GM19023 (cell line): ENCODE results near the gene UBR4.

ENCODE experiments used
- ATAC-seq: cut with Tn5 transposase; IDR thresholded peaks from one replicate; pipeline ENCODE4 v1.9.1; 2021; ENCODE audit warnings: mild to moderate bottlenecking, moderate library complexity; ENCODE audit not compliant: unreplicated experiment

The UBR4 gene

GRCh38 chr1:19096990-19097389 is 113.1 kb downstream of the UBR4 start:
- ATAC-seq: no peak

DNA sequence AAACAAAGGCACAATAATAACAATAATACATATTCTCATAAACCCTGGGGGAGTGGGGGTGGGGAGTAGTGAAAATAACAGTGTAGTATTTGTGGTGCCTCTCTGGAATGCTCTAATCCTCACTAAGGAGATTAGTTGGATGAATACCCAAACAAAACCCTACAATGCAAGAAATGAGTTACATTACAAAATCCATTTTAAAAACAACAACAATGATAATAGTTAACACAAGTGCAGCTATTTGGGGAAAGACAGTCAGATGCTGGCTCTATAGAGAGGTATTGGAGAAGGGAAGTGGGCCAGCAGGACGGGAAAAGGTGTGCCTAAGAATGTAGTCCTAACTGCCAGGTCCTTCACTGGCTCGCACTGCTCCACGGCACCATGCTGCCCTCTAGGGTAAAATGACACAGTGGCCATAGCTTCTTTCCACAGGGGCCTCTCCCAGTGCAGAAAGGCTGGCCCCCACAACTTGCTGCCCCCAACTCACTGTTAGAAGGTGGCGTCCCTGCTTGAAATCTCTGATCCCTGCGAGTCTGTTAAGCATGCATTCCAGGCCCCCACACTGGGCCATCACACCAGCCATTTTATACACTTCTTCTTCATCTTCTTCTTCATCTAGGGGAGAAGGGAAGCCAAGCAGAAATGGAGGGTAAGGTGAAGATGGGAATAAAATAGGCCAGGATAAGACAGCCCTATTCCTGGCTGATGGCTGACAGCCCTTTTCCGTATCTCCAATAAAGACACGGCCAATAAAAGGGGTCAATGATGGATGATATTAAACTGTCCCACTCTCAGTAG is 113.8 kb downstream of the UBR4 start:
- ATAC-seq: no peak

DNA sequence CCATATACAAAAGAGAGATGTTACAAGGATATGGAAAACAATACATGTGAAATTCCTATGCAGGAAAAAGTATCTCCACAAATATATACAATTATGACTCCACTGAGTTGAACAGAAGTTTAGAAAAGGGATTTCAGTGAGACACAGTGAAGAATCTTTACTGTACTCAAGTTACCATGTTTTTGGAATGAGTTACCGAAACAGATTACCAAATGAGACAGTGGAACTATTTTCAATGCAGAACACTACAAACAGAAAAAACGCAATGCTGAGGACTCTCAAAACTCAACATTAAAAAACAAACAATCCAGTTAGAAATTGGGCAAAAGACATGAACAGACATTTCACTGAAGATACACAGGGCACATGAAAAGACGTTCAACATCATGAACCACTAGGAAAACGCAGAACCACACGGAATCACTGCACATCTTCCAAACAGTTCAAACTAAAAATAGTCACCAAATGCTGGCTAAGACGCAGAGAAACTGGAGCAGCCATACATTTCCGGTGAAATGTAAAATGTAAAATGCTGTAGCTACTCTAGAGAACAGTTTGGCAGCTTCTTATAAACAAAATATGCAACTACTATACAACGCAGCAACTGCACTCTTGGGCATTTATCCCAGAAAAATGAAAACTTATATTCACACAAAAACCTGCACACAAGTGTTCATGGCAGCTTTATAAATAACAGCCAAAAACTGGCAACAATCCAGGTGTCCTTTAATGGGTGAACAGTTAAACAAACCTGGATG is 118.7 kb downstream of the UBR4 start:
- no peak for ATAC-seq

GRCh38 chr1:19089524-19089923 is 120.5 kb downstream of the UBR4 start:
- ATAC-seq: no peak

DNA sequence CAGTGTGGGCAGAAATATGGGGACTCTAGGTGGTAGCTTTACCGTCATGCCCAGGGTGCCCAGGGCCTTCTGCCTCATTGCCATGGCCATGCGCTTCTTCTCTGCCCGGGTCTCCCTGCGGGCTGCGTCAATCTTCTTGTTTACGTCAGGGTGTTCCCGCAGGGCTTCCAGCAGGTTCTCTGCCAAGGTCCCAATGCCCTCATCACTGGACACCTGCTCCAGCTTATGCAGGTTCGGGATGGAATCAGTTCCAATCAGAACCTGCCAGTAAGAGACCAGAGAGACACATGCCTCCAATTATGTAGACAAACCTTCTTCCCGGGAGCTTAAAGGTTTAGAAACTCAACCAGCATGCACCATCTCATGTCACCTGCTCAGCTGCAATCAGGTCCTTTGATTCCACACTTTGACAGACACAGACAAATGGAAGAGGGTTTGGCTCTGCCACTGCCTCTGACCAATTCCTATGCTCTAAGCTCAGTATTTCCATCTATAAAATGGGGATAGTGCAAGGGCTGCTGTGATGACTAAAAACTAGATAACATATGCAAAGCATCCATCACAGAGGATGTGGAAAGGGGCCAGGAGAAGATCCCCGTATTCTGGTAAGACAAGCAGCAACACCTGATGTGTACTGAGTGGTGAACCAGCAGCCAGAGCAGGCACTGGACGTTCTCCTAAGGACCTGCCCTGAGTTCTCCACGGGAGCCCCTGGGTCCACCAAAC is 121.2 kb downstream of the UBR4 start:
- no peak for ATAC-seq

DNA sequence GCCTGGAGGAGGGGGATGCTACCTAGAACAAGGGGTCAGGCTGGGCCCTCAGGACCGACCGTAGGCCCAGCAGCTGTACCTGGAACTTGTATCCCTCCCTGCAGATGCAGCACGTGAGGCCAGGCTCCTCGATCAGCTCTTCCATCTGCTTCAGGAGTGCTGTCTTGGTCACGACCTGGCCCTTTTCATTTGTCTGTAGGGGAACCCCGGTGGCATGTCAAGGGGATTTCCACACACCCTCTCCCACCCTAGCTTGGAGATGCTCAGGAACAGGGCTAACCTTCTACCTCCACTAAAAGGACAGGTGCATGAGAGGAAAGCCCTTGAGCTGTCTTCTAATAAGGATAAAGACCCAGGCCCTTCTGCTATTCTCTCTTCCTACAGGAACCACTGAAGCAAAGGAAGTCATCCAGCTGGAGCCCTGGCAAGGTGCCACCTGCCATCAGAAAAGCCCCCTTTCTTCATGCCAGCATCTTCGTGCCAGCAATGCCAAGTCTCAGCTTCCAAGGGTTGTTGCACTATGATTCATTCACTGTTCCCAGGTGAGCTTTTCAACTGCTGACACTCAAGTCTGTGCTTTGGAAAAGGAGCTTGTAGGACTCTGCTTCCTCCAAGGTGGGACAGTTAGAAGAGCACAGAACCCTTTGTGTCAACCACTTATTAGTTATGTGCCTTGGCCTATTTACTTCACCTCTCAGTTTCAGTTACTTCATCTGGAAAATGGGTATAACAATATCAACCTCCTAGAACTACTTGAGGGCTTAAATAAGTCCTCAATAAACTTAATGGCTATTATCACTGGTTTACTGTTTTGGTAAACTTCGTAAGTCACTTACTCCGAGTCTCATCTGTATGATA is 122.1 kb downstream of the UBR4 start:
- no peak for ATAC-seq

DNA sequence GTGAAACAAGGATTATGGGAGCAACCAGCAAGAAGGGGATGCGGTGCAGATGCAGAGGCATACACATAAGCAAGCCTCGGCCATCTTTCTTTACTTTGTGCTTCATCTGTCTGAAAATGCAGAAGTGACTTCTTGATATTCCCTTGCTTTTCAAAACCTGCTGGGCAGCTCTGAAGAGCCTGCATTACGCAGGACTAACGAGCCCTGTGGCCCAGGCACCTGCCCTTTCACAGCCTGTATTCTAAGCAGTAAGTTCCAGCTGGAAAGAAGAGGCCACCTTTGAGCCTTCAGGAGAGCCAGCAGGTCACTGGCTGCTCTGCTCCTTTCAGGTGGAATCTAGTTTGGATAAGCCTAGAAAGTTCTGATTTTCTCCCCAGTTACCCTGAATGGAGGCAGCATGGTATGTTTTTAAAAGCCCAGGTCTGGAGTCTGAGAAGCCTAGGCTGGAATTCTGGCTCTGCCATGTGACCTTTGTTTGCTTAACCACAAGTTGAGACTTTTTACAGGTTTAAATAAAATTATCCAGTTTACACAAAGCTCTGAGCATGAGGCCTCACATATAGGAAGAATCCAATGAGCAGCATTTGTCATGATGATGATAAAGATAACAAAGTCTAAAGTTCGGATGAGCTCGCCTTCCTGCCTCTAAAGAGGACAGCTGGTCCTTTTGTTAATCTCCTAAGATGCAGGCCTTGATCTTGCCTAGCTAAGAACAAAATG is 122.9 kb downstream of the UBR4 start:
- no peak for ATAC-seq

DNA sequence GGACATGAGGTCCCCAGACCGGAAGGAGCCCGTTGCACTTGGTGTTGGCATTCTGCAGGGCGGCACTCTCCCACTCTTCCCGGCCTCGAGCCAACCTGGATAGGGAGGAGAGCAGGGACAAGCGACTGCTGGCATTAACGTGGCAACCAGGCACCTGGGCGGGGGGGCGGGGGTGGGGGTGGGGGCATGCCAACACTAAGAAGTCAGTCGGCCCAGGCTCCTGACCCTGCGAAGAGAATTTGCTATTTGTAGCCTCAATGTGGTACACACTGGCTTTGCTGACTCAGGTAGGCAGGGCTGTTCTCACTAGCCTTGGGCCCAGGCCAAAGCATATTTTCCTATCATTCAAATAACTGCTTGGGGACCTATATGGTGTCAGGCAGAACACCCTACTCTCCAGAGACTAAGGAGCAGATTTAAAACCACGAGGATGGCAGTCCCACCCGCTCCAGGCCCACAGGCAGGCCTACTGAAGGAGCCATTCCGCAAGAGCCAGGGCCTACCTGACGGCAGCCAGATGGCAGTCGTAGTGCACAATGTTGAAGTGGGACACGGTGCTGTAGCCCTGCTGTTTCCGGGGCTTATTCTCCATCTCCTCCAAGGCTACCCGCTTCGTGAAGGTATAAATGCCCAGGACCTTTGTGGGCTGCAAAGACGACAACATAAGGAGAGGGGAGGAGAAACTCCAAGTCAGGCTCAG is 123.7 kb downstream of the UBR4 start:
- no peak for ATAC-seq

- no peak for ATAC-seq
These were observed 125.8 kb downstream of the UBR4 start for GRCh38 chr1:19084206-19084738.

DNA sequence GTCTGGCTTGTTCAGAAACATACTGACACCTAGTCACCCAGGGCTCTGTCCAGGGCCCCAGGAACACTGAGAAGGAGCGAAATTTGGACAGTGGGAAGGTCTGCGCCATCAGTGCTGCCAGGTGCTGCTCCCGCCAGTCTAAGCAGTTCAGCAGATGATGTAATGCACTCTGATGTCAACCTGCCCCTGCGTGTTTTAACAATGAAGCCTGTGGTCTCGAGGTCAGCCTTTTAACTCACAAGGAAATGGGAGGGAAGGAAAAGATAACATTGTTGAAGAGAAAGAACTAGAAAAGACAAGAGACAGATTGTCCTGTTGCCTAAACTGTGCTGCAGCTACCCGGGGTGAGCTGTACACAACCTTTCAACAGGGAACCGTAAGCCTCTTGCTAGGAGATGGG is 127.0 kb downstream of the UBR4 start:
- no peak for ATAC-seq

DNA sequence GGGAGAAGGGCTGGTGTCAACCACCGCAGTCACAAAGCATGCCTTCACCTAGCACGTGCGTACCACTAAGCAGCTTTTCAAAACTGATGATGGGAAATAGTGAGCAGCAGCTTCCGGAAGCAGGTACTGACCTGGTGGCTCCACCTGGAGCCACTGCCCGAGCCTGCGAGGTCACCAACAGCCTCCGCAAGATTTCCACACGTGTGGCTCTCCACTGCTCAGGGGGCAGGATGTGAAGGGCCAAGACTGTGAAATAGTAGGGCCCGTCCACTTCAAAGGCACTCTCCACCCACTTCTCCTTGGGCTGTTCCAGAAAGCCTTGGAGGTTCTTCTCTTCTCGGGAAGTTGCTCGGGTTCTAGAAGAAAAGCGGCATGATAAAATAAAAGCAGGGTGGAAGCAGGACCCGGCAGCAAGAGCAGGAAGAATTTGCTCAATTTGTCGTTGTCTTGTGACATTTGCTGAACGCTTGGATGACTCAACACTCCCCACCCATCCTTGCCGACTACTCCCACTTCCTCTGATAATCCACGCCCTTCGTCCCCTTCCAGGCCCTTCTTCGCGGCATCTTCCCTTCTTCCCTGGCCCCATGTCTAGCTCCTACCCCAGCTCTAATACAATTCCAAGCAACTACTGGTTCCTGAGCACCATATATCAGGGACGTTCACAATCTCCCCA is 128.7 kb downstream of the UBR4 start:
- ATAC-seq: no peak

GRCh38 chr1:19080721-19081120 is 129.3 kb downstream of the UBR4 start:
- ATAC-seq: no peak

GRCh38 chr1:19079541-19080472 is 130.3 kb downstream of the UBR4 start:
- no peak for ATAC-seq

GRCh38 chr1:19078536-19078935 is 131.5 kb downstream of the UBR4 start:
- no peak for ATAC-seq

DNA sequence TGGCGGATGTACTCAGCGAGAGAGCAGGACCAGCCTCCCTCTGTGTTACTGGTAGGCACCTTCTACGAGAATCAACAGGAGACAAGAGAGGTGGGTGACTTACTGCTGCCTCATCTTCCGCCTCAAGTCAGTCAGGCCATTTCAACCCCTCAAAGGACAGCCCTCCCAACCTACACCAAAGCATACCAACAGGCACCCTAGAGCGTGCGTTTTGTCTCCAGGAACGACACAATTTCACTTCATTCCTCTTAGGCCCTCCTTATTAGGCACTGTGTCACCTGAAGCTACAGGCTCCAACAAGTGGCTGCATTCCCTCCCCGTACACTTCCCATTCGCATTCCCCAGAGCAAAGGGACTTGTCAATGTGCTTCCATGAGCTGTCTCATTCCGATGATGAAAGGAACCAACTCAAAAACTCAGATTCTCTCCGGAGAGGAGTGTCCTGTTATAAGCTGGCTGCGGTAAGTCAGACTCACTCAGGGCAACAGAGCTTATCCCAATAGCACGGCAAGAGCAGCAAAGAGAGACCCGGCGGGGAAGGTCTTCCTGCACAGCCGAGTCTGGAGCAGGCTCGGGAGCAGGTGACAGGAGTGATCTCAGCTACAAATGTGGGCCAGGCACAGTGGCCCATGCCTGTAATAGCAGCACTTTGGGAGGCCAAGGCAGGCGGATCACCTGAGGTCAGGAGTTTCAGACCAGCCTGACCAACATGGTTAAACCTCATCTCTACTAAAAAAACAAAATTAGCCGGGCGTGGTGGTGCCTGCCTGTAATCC is 133.0 kb downstream of the UBR4 start:
- ATAC-seq: no peak

- ATAC-seq: no peak
These were observed 135.0 kb downstream of the UBR4 start for GRCh38 chr1:19074902-19075721.
